WI38 (cell line): ENCODE results near the gene MAP1S.

Experiments
- H3K4me3 ChIP-seq: 2 replicates; pipeline ENCODE4 v1.5.1; 2011; ENCODE audit warnings: low read depth, mild to moderate bottlenecking, control low read depth, low read length
- TF ChIP-seq, protein P1 (sequence below): IDR thresholded peaks from 2 replicates; pipeline ENCODE4 v1.5.1; 2012; ENCODE audit warnings: low read depth, mild to moderate bottlenecking, control low read depth, low read length

Gene MAP1S

DNA sequence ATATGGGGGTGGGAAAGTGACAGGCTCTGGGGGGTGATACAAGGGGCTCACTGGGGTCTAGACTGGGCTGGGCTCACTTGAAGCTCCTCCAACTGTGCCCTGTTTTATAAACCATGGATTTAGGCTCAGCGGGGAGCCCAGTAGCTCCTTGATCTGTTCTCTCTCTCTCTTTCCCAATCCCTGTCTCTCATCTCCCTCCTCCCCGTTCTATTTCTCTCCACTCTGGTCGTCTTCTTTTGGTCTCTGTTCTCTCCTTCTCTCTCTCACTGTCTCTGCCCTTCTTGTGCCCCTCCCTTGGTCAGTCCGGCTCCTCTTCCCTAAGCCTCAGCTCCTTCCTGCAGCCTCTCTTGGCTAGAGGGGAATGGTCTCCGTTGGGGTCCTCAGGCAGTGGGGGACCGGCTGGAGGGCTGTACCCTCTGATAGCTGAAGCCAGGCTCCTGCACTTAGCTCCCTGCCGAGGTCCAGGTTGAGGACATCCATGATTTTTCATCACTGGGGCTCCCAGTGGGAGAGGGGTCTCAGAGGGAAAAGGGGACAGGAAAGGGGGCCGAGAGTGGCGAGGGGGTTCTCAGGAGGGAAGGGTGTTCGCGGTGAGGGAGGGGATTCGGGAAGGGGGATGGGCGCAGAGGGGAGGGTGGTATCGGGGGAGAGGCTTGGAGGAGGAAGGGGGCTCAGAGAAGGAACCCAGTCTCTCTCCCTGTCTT lies 39.6 kb upstream of the MAP1S start:
- peak overlapping the region; percentile 17; the same call in 1 of the 2 replicates for H3K4me3 ChIP-seq
- TF ChIP-seq, protein P1, sequence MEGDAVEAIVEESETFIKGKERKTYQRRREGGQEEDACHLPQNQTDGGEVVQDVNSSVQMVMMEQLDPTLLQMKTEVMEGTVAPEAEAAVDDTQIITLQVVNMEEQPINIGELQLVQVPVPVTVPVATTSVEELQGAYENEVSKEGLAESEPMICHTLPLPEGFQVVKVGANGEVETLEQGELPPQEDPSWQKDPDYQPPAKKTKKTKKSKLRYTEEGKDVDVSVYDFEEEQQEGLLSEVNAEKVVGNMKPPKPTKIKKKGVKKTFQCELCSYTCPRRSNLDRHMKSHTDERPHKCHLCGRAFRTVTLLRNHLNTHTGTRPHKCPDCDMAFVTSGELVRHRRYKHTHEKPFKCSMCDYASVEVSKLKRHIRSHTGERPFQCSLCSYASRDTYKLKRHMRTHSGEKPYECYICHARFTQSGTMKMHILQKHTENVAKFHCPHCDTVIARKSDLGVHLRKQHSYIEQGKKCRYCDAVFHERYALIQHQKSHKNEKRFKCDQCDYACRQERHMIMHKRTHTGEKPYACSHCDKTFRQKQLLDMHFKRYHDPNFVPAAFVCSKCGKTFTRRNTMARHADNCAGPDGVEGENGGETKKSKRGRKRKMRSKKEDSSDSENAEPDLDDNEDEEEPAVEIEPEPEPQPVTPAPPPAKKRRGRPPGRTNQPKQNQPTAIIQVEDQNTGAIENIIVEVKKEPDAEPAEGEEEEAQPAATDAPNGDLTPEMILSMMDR, result no peak

DNA sequence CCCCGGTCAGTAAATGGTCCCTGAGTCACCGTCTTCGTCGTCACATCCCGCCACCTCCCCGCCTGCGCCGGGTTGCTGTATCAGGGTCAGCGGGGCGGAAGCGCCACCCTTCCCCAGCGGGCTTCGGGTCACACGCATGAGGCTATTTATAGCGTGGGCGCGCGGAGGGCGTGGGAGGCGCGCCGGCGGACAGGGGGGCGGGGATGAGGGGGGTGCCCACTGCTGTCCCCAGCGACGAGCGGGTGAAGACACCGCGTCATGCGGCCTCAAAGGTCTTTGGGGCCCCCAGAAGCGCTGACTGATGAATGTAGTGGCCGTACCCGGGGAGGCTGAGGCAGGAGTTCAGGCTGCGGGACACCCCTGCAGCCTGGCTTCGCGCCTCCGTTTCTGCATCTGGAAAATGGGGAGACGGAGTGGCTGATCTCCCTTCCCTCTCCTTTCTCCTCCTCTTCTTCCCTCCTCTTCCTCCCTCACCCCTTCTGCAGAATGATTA lies 39.0 kb upstream of the MAP1S start:
- H3K4me3 ChIP-seq, result peak overlapping the region; percentile 17
- TF ChIP-seq, protein P1, result no peak

DNA sequence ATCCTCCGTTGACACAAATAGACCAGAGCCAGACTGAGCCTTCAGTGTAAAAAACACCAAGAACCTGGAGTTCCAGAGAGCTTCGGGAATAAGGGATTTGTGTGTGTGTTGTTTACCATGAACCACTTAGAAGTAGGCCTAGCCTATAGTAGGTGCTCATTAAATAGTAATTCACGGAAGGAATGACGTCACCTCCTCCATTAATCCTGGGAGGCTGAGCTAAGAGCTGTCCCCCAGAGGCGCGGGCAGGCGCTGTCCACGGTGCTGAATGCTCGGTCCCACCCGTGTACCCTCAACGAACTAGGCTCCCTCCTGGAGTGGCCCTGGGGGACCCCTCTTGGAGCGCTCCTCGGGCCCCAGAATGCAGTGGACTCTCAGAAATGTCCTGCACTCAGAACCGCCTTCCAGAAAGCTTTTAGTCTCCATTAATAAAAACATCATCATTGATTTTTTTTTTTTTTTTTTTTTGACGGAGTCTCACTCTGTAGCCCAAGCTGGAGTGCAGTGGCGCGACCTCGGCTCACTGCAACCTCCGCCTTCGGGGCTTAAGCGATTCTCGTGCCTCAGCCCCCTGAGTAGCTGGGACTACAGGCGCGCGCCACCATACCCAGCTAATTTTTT lies 37.7 kb upstream of the MAP1S start:
- H3K4me3 ChIP-seq, result no peak overlapping the region
- TF ChIP-seq, protein P1, result no peak

DNA sequence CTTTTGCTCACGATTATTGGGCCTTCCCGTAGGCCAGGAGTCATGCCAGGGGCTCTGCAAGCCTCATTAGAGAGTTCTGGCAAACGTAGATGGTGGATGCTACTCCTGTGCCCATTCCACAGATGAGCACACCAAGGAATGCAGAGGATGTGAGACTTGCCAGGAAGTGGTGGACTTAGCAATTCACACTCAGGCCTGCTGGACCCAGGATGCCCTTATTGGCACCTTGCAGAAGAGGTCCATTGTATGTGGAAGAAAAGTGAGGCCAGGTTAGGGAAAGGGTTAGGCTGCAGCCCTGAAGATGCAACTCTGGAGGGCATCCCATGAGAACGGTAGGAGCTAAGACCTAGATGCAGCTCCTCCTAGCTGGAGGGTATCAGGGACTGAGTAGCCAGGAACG lies 37.0 kb upstream of the MAP1S start:
- TF ChIP-seq, protein P1, result no peak

DNA sequence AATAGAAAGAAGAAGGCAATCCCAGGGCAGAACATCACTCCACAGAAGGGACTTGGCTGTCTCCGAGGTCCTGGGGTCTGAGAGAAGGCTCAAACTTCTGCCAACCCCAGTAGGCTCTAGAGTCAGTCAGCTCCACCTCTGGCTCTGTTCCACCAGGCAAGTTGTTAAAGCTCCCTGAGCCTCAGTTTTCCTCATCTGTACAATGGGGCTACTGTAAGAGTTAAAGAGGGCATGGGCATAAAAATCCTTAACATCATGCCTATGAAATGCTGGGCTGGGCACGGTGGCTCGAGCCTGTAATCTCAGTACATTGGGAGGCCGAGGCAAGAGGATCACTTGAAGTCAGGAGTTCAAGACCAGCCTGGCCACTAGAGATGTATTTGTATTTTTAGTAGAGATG lies 36.2 kb upstream of the MAP1S start:
- H3K4me3 ChIP-seq, result no peak overlapping the region
- TF ChIP-seq, protein P1, result no peak

More for the DNA sequence above, 37.0 kb upstream of the MAP1S start:
- H3K4me3 ChIP-seq, result no peak overlapping the region

DNA sequence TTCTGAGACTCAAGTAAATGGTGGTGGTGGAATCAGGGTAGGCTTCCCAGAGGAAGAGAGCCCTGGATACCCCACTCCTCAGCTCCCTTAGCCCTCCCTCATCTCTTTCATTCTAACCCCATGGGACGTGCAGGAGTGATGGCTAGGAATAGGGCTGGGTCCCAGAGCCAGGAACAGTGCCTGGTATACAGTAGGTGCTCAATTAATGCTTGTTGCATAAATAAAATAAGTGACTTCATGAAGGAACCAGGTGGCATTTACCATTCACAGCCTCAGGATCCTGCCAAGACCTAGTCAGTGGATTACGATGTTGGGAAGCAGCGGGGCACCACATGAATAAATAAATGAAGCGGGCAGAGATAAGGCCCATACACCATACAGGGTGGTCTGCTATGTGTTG lies 35.0 kb upstream of the MAP1S start:
- TF ChIP-seq, protein P1, result no peak

DNA sequence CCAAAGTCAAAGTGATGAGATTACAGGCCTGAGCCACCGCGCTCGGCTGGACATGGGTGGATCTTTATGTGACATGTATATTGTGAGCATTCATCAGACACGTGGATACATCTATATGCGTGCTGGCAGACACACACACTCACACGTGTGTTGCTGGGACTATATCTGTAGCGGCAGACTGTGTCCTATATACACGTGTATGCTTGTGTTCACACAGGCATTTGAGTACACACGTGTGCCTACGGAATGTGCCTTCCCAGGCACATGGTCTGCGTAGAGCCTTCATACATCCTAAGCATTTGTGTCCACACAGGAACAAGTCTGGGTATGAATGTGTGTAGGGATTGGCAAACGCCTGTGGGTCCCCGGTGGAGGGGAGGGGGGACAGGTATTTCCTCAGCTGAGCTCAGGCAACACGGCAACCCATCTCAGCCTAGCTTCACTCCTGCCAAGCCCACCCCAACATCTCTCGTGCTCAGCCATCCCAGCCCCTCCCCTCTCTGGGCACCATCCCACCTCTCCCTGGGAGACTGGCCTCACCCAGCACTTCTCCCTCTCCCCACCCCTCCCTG lies 33.7 kb upstream of the MAP1S start:
- no peak overlapping the region for H3K4me3 ChIP-seq

More for the DNA sequence above, 35.0 kb upstream of the MAP1S start:
- no peak overlapping the region for H3K4me3 ChIP-seq

More for the DNA sequence above, 33.7 kb upstream of the MAP1S start:
- TF ChIP-seq, protein P1, result no peak
